ENCODE measurements around the gene PRDX5. TPM values are rescaled to one million over a fixed set of nuclear protein-coding genes. Genes with fewer than 3 reads are reported as not detected.

PRDX5 gene
- total RNA-seq = 50.4 and 56.3 TPM in 2 replicates
- 97.4 TPM for total RNA-seq (2013)
- 95.5 and 96.9 TPM in 2 replicates for polyA plus RNA-seq
- polyA minus RNA-seq = 55.6 and 69.6 TPM in 2 replicates

GRCh38 chr11:64317961-64318765, at the start of gene PRDX5:
Gene PRDX5, plus strand, starts transcription at chr11:64318121. Its CDS starts 95 bp downstream, at chr11:64318216.
- ChIA-PET CTCF (interaction anchor here (0.6 to 4.7 kb wide), 30 partner anchors 9 to 533 kb away, joined by 3 to 188 read pairs (median 8); partner anchors contain the start of genes BAD, CATSPERZ, CCDC88B and ESRRA), POLR2A (interaction anchor here (0.5 to 2.6 kb wide), 29 partner anchors 13 to 1477 kb away, joined by 3 to 50 read pairs (median 4); partner anchors contain the start of genes BAD, CCDC88B, ESRRA and FAU)
- TF ChIP-seq CTCF (IDR thresholded peaks at IDR 0.05) (peak; percentile 39), EZH2 (IDR thresholded peaks at IDR 0.05; ENCODE audit: borderline replicate concordance, insufficient read depth, low read depth, low read length, poor library complexity, severe bottlenecking) (no peak)
- peak; percentile 79 for ATAC-seq (ENCODE audit: low read depth)
- H3K79me2 ChIP-seq (ENCODE audit: control insufficient read depth, insufficient read depth, low read length) = peaks cover 12% of the 10 kb centered on the region
- peaks cover 0 to 35% of the 10 kb centered on the region in 2 experiments for H3K36me3 ChIP-seq (replicated peaks in 1 of 2; ENCODE audit: control extremely low read depth in 1 of 2, control insufficient read depth in 1 of 2, extremely low read depth in 1 of 2, insufficient read depth in 2 of 2, low read length in 1 of 2)
- peaks cover 8 to 26% of the 10 kb centered on the region in 2 donors for H3K4me1 ChIP-seq (ENCODE audit: control insufficient read depth in 2 of 2, insufficient read depth in 2 of 2, low read length in 2 of 2)
- intact Hi-C loops (cut with micrococcal nuclease) = loop anchor here (1.0 to 5.0 kb wide), 11 partner anchors 13 to 424 kb away; partner anchors contain the start of genes CCDC88B, ESRRA, GPR137 and RASGRP2
- peak within 1 kb of the TSS; percentile 100 for H3K27ac Mint-ChIP-seq
- peak within 1 kb of the TSS; percentile 89 for H2AFZ ChIP-seq (ENCODE audit: insufficient read depth, low read depth, low read length, poor library complexity, severe bottlenecking)
- peak within 1 kb of the TSS; percentile 95 for H3K9ac ChIP-seq (ENCODE audit: low read length)
- peak within 1 kb of the TSS; percentile 98 for H3K4me3 Mint-ChIP-seq
- H4K20me1 ChIP-seq (ENCODE audit: control insufficient read depth, insufficient read depth, low read length, poor library complexity, severe bottlenecking) = peaks cover 2% of the 10 kb centered on the region
- DNase-seq = peak; percentile 98
- H3K27me3 Mint-ChIP-seq = no peaks in the 10 kb centered on the region
- H3K9me3 ChIP-seq (ENCODE audit: control extremely low read depth in 1 of 3, control insufficient read depth in 2 of 3, insufficient read depth in 1 of 3, low read length in 2 of 3) = no peaks in the 10 kb centered on the region
- no peaks in the 10 kb centered on the region for H3K27me3 ChIP-seq (replicated peaks in 1 of 4; ENCODE audit: control extremely low read depth in 1 of 4, control insufficient read depth in 3 of 4, insufficient read depth in 4 of 4, low read length in 3 of 4)
- peak within 1 kb of the TSS; percentile 76 to 95 (median 81) for H3K4me3 ChIP-seq (ENCODE audit: control extremely low read depth in 1 of 5, extremely low read depth in 1 of 5, insufficient read depth in 1 of 5, low read depth in 2 of 5, low read length in 4 of 5)
- WGBS (ENCODE audit: insufficient coverage) = under 1% methylated on average over 59 of the region's 61 CpGs
- H3K27ac ChIP-seq (ENCODE audit: low read length in 2 of 2) = peak within 1 kb of the TSS; percentile 99 to 100
- peaks cover 31% of the 10 kb centered on the region for H3K4me1 Mint-ChIP-seq
- H3K9me3 Mint-ChIP-seq (ENCODE audit: insufficient read depth) = no peaks in the 10 kb centered on the region
- H3K4me2 ChIP-seq (replicated peaks; ENCODE audit: low read depth, low read length, poor library complexity, severe bottlenecking) = peak within 1 kb of the TSS; percentile 99

Data from B cell (primary cell).